Activated T-helper 1 cell treated with Interleukin-2 at 50 U/mL for 16 hours (primary cell): ENCODE measurements around the gene DZANK1.
"Not testable (repeated sequence)": the region's sequence is repeated elsewhere in the genome, so short reads cannot be mapped to it uniquely, and the experiment has no call there.

Experiments
- DNase-seq: peaks from one replicate; pipeline ENCODE4 v3.0.0-alpha.2; 2020; ENCODE audit warnings: low read depth

The DZANK1 gene

GRCh38 chr20:18466894-18467730 lies at the start of gene DZANK1, which contains the start of gene POLR3F:
Gene DZANK1, minus strand, starts transcription at chr20:18467030. Its CDS starts 1,672 bp downstream, at chr20:18465358.
Gene POLR3F, plus strand, starts transcription at chr20:18467390. Its CDS starts 117 bp downstream, at chr20:18467507.
- peak; percentile 86 for DNase-seq

GRCh38 chr20:18515973-18516372 lies 49.1 kb upstream of the DZANK1 start:
- DNase-seq, result no peak

- DNase-seq, result no peak
These were observed 47.3 kb upstream of the DZANK1 start for GRCh38 chr20:18514127-18514526.

- DNase-seq, result no peak
These were observed 46.4 kb upstream of the DZANK1 start for GRCh38 chr20:18513208-18513607.

GRCh38 chr20:18511571-18511970 lies 44.7 kb upstream of the DZANK1 start:
- DNase-seq, result no peak

GRCh38 chr20:18507218-18508191 lies 40.7 kb upstream of the DZANK1 start, which contains the start of gene SEC23B:
Gene SEC23B, plus strand, starts transcription at chr20:18507940. Its CDS starts 2,896 bp downstream, at chr20:18510836.
- peak; percentile 95 for DNase-seq

- DNase-seq, result no peak
These were observed 39.9 kb upstream of the DZANK1 start for GRCh38 chr20:18506744-18507143.

- DNase-seq, result no peak
These were observed 37.7 kb upstream of the DZANK1 start for GRCh38 chr20:18504479-18505060.

- not testable (repeated sequence) for DNase-seq
These were observed 34.8 kb upstream of the DZANK1 start for GRCh38 chr20:18501672-18502071.

GRCh38 chr20:18497603-18498002 lies 30.8 kb upstream of the DZANK1 start:
- DNase-seq, result no peak

GRCh38 chr20:18496740-18497592 lies 30.1 kb upstream of the DZANK1 start, which contains the start of gene RBBP9:
Gene RBBP9, minus strand, starts transcription at chr20:18497225. Its CDS starts 58 bp downstream, at chr20:18497167.
- peak; percentile 58 for DNase-seq

- DNase-seq, result no peak
These were observed 29.2 kb upstream of the DZANK1 start for GRCh38 chr20:18496042-18496441.

- no peak for DNase-seq
These were observed 21.5 kb upstream of the DZANK1 start for GRCh38 chr20:18488301-18488700.

- DNase-seq, result no peak
These were observed 14.8 kb upstream of the DZANK1 start for GRCh38 chr20:18481596-18481995.

- DNase-seq, result no peak
These were observed 11.0 kb upstream of the DZANK1 start for GRCh38 chr20:18477821-18478220.

GRCh38 chr20:18477218-18477617 lies 10.4 kb upstream of the DZANK1 start:
- no peak for DNase-seq

GRCh38 chr20:18466574-18466893 lies 296 bp downstream of the DZANK1 start:
- DNase-seq, result no peak

GRCh38 chr20:18465536-18466200 lies 1.2 kb downstream of the DZANK1 start:
- DNase-seq, result no peak

GRCh38 chr20:18456600-18456999 lies 10.2 kb downstream of the DZANK1 start:
- DNase-seq, result no peak

- no peak for DNase-seq
These were observed 22.9 kb downstream of the DZANK1 start for GRCh38 chr20:18443886-18444285.

- DNase-seq, result no peak
These were observed 26.4 kb downstream of the DZANK1 start for GRCh38 chr20:18440403-18440802.
